Islet of Langerhans (tissue), 1 donor: ENCODE measurements around the gene GALNT11.
"Not testable (repeated sequence)": the region's sequence is repeated elsewhere in the genome, so short reads cannot be mapped to it uniquely, and the experiment has no call there.

ENCODE experiments used
- FAIRE-seq: peaks from one replicate; lab custom pipeline; 2011; peaks lifted over from hg19 to GRCh38; lab: Jason Lieb, UNC

GALNT11 gene

GRCh38 chr7:152027491-152028365 lies 2.3 kb downstream of the GALNT11 start:
- not testable (repeated sequence) for FAIRE-seq

GRCh38 chr7:152030059-152030458 lies 4.6 kb downstream of the GALNT11 start:
- not testable (repeated sequence) for FAIRE-seq

- not testable (repeated sequence) for FAIRE-seq
These were observed 5.2 kb downstream of the GALNT11 start for GRCh38 chr7:152030639-152031038.

- FAIRE-seq: no peak
These were observed 10.3 kb downstream of the GALNT11 start for GRCh38 chr7:152035817-152036216.

GRCh38 chr7:152038410-152038809 lies 12.9 kb downstream of the GALNT11 start:
- not testable (repeated sequence) for FAIRE-seq

- not testable (repeated sequence) for FAIRE-seq
These were observed 17.6 kb downstream of the GALNT11 start for GRCh38 chr7:152043086-152043485.

- not testable (repeated sequence) for FAIRE-seq
These were observed 19.4 kb downstream of the GALNT11 start for GRCh38 chr7:152044909-152045308.

- no peak for FAIRE-seq
These were observed 21.1 kb downstream of the GALNT11 start for GRCh38 chr7:152046531-152046930.

- no peak for FAIRE-seq
These were observed 22.6 kb downstream of the GALNT11 start for GRCh38 chr7:152048051-152048450.

GRCh38 chr7:152050547-152050971 lies 25.1 kb downstream of the GALNT11 start:
- FAIRE-seq: no peak

GRCh38 chr7:152051968-152052367 lies 26.5 kb downstream of the GALNT11 start:
- FAIRE-seq: no peak

- no peak for FAIRE-seq
These were observed 27.3 kb downstream of the GALNT11 start for GRCh38 chr7:152052771-152053170.

- no peak for FAIRE-seq
These were observed 29.1 kb downstream of the GALNT11 start for GRCh38 chr7:152054367-152055230.

GRCh38 chr7:152056621-152057274 lies 31.3 kb downstream of the GALNT11 start:
- FAIRE-seq: no peak

GRCh38 chr7:152059311-152059710 lies 33.8 kb downstream of the GALNT11 start:
- FAIRE-seq: no peak

- FAIRE-seq: not testable (repeated sequence)
These were observed 35.6 kb downstream of the GALNT11 start for GRCh38 chr7:152061086-152061485.

- FAIRE-seq: not testable (repeated sequence)
These were observed 37.7 kb downstream of the GALNT11 start for GRCh38 chr7:152063192-152063591.

- not testable (repeated sequence) for FAIRE-seq
These were observed 38.3 kb downstream of the GALNT11 start for GRCh38 chr7:152063821-152064220.

- not testable (repeated sequence) for FAIRE-seq
These were observed 40.4 kb downstream of the GALNT11 start for GRCh38 chr7:152065800-152066344.

- FAIRE-seq: no peak
These were observed 46.9 kb downstream of the GALNT11 start for GRCh38 chr7:152072421-152072820.

- FAIRE-seq: no peak
These were observed 47.9 kb downstream of the GALNT11 start for GRCh38 chr7:152073352-152073751.

GRCh38 chr7:152074673-152075072 lies 49.2 kb downstream of the GALNT11 start:
- no peak for FAIRE-seq
